ENCODE data around the gene RET. TPM values are rescaled to one million over a fixed set of nuclear protein-coding genes. Genes with fewer than 3 reads are reported as not detected.
"Not testable (repeated sequence)": the region's sequence is repeated elsewhere in the genome, so short reads cannot be mapped to it uniquely, and the experiment has no call there.

RET gene
- total and polyA plus RNA-seq, 2 donors from 2014 or later = 1.1 to 3.1 TPM

GRCh38 chr10:43091846-43092245, 15.0 kb downstream of the RET start:
- Histone ChIP-seq H3K36me3 (ENCODE audit: control insufficient read depth in 2 of 3, insufficient read depth in 3 of 3, low read length in 3 of 3) (no peaks in the 10 kb centered on the region), H3K9ac (ENCODE audit: low read length in 3 of 3) (no peak overlapping the region), H3K27me3 (ENCODE audit: control insufficient read depth, insufficient read depth, low read length) (no peaks in the 10 kb centered on the region), H3K27ac (ENCODE audit: low read depth in 2 of 2, low read length in 2 of 2) (no peak overlapping the region), H3K4me3 (ENCODE audit: low read length in 3 of 3) (no peak overlapping the region), H3K9me3 (ENCODE audit: control insufficient read depth in 2 of 3, insufficient read depth in 1 of 3, low read length in 3 of 3) (no peaks in the 10 kb centered on the region), H3K4me1 (ENCODE audit: control insufficient read depth in 2 of 3, insufficient read depth in 2 of 3, low read depth in 1 of 3, low read length in 3 of 3) (no peaks in the 10 kb centered on the region)
- TF ChIP-seq CTCF (IDR thresholded peaks at IDR 0.05; ENCODE audit: borderline replicate concordance, extremely low read depth, insufficient read depth) = no peak
- intact Hi-C loops (cut with DNase I) = no loop called here
- FAIRE-seq = no peak
- DNase-seq = no peak

GRCh38 chr10:43093423-43094076, 16.7 kb downstream of the RET start:
- H3K27me3 ChIP-seq (ENCODE audit: control insufficient read depth, insufficient read depth, low read length) = no peaks in the 10 kb centered on the region
- no peak overlapping the region for H3K4me3 ChIP-seq (ENCODE audit: low read length in 3 of 3)
- H3K27ac ChIP-seq (ENCODE audit: low read depth in 2 of 2, low read length in 2 of 2) = no peak overlapping the region
- peak in 4 of 5 donors; percentile 45 to 63 (median 54) for DNase-seq
- no peak overlapping the region for H3K9ac ChIP-seq (ENCODE audit: low read length in 3 of 3)
- no peaks in the 10 kb centered on the region for H3K9me3 ChIP-seq (ENCODE audit: control insufficient read depth in 2 of 3, insufficient read depth in 1 of 3, low read length in 3 of 3)
- H3K4me1 ChIP-seq (ENCODE audit: control insufficient read depth in 2 of 3, insufficient read depth in 2 of 3, low read depth in 1 of 3, low read length in 3 of 3) = no peaks in the 10 kb centered on the region
- no peaks in the 10 kb centered on the region for H3K36me3 ChIP-seq (ENCODE audit: control insufficient read depth in 2 of 3, insufficient read depth in 3 of 3, low read length in 3 of 3)
- FAIRE-seq = no peak
- no peak for TF ChIP-seq CTCF (IDR thresholded peaks at IDR 0.05; ENCODE audit: borderline replicate concordance, extremely low read depth, insufficient read depth)
- intact Hi-C loops (cut with DNase I) = no loop called here

- Histone ChIP-seq H3K36me3 (ENCODE audit: control insufficient read depth in 2 of 3, insufficient read depth in 3 of 3, low read length in 3 of 3) (no peaks in the 10 kb centered on the region), H3K9me3 (ENCODE audit: control insufficient read depth in 2 of 3, insufficient read depth in 1 of 3, low read length in 3 of 3) (no peaks in the 10 kb centered on the region), H3K4me3 (ENCODE audit: low read length in 3 of 3) (no peak overlapping the region), H3K9ac (ENCODE audit: low read length in 3 of 3) (no peak overlapping the region), H3K27me3 (ENCODE audit: control insufficient read depth, insufficient read depth, low read length) (no peaks in the 10 kb centered on the region), H3K27ac (ENCODE audit: low read depth in 2 of 2, low read length in 2 of 2) (no peak overlapping the region), H3K4me1 (ENCODE audit: control insufficient read depth in 2 of 3, insufficient read depth in 2 of 3, low read depth in 1 of 3, low read length in 3 of 3) (no peaks in the 10 kb centered on the region)
- FAIRE-seq (no peak), DNase-seq (no peak)
- TF ChIP-seq CTCF (IDR thresholded peaks at IDR 0.05; ENCODE audit: borderline replicate concordance, extremely low read depth, insufficient read depth) = no peak
- intact Hi-C loops (cut with DNase I) = no loop called here
Measured at GRCh38 chr10:43094085-43094484, 17.2 kb downstream of the RET start.

GRCh38 chr10:43099339-43099738, 22.5 kb downstream of the RET start:
- H3K4me3 ChIP-seq (ENCODE audit: low read length in 3 of 3); H3K27ac ChIP-seq (ENCODE audit: low read depth in 2 of 2, low read length in 2 of 2); H3K9ac ChIP-seq (ENCODE audit: low read length in 3 of 3); H3K36me3 ChIP-seq (ENCODE audit: control insufficient read depth in 2 of 3, insufficient read depth in 3 of 3, low read length in 3 of 3); H3K9me3 ChIP-seq (ENCODE audit: control insufficient read depth in 2 of 3, insufficient read depth in 1 of 3, low read length in 3 of 3); H3K27me3 ChIP-seq (ENCODE audit: control insufficient read depth, insufficient read depth, low read length); intact Hi-C loops (cut with DNase I); H3K4me1 ChIP-seq (ENCODE audit: control insufficient read depth in 2 of 3, insufficient read depth in 2 of 3, low read depth in 1 of 3, low read length in 3 of 3); DNase-seq; FAIRE-seq: not testable (repeated sequence)
